ENCODE measurements around the gene AIRE.

Gene AIRE

DNA sequence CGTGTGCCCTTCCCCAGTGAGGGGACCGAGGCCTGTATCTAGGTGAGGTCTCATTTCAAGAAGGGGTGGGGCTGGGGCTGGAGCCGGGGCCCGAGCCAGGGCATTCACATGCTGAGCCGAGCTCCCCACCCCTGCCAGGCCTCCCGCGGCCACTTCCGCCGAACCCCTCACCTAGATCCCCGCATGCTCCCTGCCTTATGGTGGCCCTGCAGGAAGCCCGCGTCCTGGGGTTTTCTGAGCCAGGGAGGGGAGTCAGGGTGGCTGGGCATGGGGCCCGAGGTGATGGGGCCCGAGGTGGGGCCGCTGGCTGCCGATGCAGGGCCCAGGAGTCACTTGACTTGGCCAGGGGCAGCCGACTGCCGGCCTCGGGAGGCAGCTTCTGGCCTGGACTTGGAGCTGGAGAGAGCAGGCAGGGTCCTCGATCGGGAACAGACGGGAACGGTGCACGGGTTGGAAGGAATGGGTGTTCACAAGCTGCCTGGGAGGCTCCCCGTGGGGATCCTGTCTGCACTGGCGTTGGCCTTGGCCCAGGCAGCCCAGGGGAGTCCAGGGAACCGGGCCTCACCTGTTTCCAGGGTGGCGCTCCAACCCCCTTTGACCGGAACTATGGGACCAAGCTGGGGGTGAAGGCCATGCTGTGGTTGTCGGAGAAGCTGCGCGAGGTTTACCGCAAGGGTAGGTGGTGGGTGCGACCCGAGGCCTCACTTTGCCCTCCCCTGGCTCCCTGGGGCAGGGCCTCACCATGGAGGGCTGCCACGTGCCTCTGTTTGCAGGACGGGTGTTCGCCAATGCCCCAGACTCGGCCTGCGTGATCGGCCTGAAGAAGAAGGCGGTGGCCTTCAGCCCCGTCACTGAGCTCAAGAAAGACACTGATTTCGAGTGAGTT, 40.0 kb downstream of the AIRE start:
- TF ChIP-seq, protein P1, sequence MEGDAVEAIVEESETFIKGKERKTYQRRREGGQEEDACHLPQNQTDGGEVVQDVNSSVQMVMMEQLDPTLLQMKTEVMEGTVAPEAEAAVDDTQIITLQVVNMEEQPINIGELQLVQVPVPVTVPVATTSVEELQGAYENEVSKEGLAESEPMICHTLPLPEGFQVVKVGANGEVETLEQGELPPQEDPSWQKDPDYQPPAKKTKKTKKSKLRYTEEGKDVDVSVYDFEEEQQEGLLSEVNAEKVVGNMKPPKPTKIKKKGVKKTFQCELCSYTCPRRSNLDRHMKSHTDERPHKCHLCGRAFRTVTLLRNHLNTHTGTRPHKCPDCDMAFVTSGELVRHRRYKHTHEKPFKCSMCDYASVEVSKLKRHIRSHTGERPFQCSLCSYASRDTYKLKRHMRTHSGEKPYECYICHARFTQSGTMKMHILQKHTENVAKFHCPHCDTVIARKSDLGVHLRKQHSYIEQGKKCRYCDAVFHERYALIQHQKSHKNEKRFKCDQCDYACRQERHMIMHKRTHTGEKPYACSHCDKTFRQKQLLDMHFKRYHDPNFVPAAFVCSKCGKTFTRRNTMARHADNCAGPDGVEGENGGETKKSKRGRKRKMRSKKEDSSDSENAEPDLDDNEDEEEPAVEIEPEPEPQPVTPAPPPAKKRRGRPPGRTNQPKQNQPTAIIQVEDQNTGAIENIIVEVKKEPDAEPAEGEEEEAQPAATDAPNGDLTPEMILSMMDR (IDR thresholded peaks at IDR 0.05; ENCODE audit: extremely low read depth, missing control alignments): no peak
- no peak for DNase-seq (ENCODE audit: low spot score)

DNA sequence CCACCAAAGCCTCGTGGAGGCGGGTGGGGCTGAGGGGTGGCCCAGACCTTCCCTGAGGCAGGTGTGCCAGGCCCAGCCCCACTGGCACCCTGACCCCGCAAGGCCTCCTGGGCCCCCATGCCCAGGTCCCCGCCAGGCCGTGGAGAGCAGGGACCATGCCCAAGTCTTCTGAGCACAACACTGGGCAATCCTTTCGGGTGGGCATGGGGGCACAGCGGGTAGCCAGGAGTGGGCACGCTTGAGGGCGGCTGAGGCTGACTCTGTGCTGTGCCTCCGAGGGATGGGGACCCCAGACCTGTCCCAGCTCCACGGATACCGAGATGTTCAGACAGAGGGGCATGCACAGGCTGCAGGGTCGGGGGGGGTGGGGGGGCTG, 40.6 kb downstream of the AIRE start:
- TF ChIP-seq, protein P1 (IDR thresholded peaks at IDR 0.05; ENCODE audit: extremely low read depth, missing control alignments): no peak
- DNase-seq (ENCODE audit: low spot score): no peak

DNA sequence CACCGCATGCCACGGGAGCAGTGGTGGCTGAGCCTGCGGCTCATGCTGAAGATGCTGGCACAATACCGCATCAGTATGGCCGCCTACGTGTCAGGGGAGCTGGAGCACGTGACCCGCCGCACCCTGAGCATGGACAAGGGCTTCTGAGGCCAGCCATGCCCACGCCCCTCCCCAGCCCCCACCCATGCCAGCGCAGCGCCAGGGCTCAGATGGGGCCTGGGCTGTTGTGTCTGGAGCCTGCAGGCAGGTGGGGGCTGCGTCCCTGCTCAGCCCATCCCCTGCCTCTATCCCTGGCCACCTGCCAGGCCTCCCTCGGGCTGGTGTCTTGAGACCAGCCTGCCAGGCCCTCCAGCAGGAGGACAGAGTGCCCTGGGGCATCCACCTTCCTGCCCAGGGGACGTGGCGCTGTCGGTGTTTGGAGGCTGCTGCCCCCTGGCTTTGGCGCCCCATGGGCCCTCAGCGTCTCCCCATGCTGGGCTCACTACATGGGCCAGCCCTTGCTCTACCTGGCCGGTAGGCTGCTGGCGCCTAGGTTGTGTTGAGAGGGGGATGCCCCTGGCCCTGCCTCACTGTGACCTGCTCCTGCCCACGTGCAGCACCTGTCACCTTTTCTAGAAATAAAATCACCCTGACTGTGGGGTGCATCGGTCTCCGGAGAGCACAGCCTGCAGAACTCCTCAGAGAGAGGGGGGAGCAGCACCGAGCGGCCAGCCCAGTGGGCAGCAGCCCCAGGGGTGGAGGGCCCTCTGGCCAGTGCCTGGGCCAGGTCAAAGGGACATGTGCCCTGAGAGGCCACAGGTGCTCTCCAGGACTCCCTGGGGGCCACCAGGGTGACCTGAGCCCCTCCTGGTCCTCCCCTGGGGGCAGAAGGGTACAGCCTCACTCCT, 41.3 kb downstream of the AIRE start:
- TF ChIP-seq, protein P1 (IDR thresholded peaks at IDR 0.05; ENCODE audit: extremely low read depth, missing control alignments): no peak
- no peak for DNase-seq (ENCODE audit: low spot score)

DNA sequence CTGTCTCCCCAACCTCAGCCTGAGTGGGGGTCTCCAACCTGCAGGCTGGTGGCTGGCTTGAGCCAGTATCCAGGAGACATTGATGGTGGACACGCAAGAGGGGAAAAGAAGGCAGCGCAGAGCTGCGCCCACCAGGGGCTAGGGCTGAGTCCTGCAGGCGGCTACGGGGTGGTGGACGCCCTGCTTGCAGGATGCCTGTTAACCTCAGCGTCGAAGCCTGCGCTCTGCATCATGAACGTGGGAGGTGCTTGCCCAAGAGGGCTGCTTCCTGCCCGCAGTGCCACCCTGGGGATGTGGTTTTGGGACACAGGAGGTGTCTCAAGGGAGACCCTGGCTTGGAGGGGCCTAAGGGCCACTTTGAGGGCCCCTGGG, 41.9 kb downstream of the AIRE start:
- DNase-seq (ENCODE audit: low spot score): no peak
- TF ChIP-seq, protein P1 (IDR thresholded peaks at IDR 0.05; ENCODE audit: extremely low read depth, missing control alignments): no peak

DNA sequence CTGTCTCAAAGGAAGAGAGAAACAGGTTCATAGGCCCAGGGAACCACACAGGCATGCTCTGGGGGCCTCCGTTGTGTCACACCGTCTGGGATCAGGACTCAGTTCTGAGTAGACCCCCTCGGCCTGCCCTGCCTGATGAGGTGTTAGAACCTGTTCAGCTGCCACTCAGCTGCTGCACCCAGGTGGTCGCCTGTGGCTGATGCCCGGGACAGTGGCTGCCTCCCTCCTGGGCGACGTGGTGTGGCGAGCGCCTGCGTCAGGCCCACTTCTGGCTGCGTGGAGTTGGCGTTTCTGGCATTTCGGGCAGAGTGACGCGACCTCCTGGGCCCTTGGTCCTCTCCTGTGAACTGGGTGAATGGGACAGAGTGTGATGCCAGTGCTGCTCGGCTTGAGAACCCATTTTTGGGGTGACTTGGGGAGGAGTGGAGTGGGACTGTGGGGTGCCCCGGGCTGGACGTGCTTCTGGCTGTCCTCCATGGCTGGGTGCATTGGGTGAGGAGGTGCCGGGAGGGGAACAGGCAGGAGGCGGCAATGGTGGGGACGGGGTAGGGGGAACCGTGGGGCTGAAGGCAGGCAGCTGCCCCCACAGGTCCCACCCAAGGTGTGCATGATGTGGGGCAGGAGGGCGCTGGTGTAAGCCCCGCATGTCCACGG, 42.7 kb downstream of the AIRE start:
- TF ChIP-seq, protein P1 (IDR thresholded peaks at IDR 0.05; ENCODE audit: extremely low read depth, missing control alignments): no peak
- DNase-seq (ENCODE audit: low spot score): no peak

DNA sequence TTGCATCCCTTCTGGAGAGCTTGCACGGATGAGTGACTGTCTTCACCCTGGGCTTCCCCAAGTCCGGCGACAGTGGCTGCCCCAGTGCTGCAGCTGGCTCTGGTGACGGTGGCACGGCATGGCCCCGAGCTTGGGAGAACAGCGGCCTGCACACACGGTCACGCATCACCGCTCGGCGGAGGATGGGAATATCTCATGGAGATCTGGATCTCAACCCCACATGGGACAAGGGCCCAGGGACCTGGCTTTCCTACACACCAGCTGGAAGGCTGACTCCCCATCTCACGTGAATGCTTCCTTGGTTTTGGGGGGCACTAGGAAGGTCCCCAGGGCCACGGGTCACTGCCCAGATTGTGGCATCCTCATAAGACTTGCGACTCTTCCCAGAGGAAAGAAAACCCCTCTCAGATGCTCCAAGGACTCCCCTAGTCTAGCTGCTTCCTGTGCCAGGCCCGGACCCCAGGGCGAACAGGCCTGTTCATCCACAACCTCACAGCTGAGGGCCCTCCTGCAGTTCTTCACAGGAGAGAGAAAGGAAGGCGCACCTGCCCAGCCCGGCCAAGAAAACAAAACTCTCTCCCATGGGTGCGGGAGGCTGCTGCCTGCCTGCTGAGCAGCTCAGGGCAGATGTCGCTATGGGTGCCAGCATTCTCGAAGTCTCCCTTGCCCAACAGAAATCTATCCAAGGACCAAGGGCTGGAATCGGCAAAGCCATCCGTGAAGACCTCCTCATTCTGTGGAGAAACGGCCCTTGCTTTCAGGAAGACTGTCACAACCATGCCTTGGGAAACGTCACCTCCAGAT, 43.6 kb downstream of the AIRE start:
- TF ChIP-seq, protein P1 (IDR thresholded peaks at IDR 0.05; ENCODE audit: extremely low read depth, missing control alignments): no peak
- DNase-seq (ENCODE audit: low spot score): no peak
